A673 (cell line): Measurements from ENCODE around the gene MRPS2. TPM values are rescaled to one million over a fixed set of nuclear protein-coding genes. Genes with fewer than 3 reads are reported as not detected.
A peak's percentile ranks its signal among the peaks of the same experiment; 100 is the strongest.

Experiments used
- BruUV-seq: library from RNA; stranded (reverse); fragments of 400-500 nt; replicated peaks from 2 replicates; lab custom pipeline; 2021; lab: Mats Ljungman, UMichigan
- CTCF ChIA-PET: fragments of 300-600 bp; sonication (Branson Sonifier 250); formaldehyde crosslinking; loops from one replicate; lab custom pipeline; 2022; ENCODE audit warnings: antibody characterized with exemption; lab: Charles Lee
- POLR2A ChIA-PET: fragments of 300-600 bp; sonication (Branson Sonifier 250); formaldehyde crosslinking; loops from one replicate; lab custom pipeline; 2022; ENCODE audit warnings: antibody characterized with exemption; ENCODE audit not compliant: low non-redundant PET; lab: Charles Lee
- DNase-seq: peaks from one replicate; pipeline ENCODE4 v3.0.0-alpha.2; 2015; ENCODE audit warnings: low spot score
- H3K27ac ChIP-seq: fragments of 200-600 bp; sonication (generic); 2 replicates; pipeline ENCODE4 v1.5.1; 2016; ENCODE audit warnings: mixed run types, low read depth, mild to moderate bottlenecking, mixed read lengths, antibody characterized with exemption, low read length; ENCODE audit not compliant: poor library complexity, severe bottlenecking
- H3K27me3 ChIP-seq: fragments of 200-600 bp; sonication (generic); replicated peaks from 2 replicates; pipeline ENCODE4 v1.6.1; 2017; ENCODE audit warnings: mixed run types, low read depth, mild to moderate bottlenecking, mixed read lengths, antibody characterized with exemption, low read length; ENCODE audit not compliant: insufficient read depth, poor library complexity
- H3K36me3 ChIP-seq: fragments of 200-600 bp; sonication (generic); 2 replicates; pipeline ENCODE4 v1.6.1; 2016; ENCODE audit warnings: mixed run types, mild to moderate bottlenecking, mixed read lengths, antibody characterized with exemption, low read length; ENCODE audit not compliant: insufficient read depth, poor library complexity, severe bottlenecking
- H3K4me1 ChIP-seq: fragments of 200-600 bp; sonication (generic); 2 replicates; pipeline ENCODE4 v1.6.1; 2017; ENCODE audit warnings: mixed run types, mild to moderate bottlenecking, mixed read lengths, antibody characterized with exemption, low read length; ENCODE audit not compliant: insufficient read depth, poor library complexity, severe bottlenecking
- H3K4me3 ChIP-seq: fragments of 200-600 bp; sonication (generic); 2 replicates; pipeline ENCODE4 v1.5.1; 2016; ENCODE audit warnings: low read depth, mixed run types, mild to moderate bottlenecking, mixed read lengths, low read length; ENCODE audit not compliant: poor library complexity, severe bottlenecking
- H3K9me3 ChIP-seq: fragments of 200-600 bp; sonication (generic); 2 replicates; pipeline ENCODE4 v1.6.1; 2016; ENCODE audit warnings: mixed run types, low read depth, mild to moderate bottlenecking, mixed read lengths, antibody characterized with exemption, low read length; ENCODE audit not compliant: poor library complexity, severe bottlenecking
- EZH2 ChIP-seq: fragments of 200-600 bp; sonication (generic); IDR thresholded peaks from 2 replicates; pipeline ENCODE4 v1.6.1; 2017; ENCODE audit warnings: borderline replicate concordance, low read depth, mild to moderate bottlenecking, mixed read lengths, antibody characterized with exemption, low read length; ENCODE audit not compliant: poor library complexity, severe bottlenecking
- intact Hi-C: fragments of 100-400 bp; cut with micrococcal nuclease; formaldehyde crosslinking; loops from one replicate; pipeline ENCODE4 v1.10.0; 2022; ENCODE audit not compliant: unreplicated experiment
- total RNA-seq: library from RNA; stranded (reverse); gene quantifications from 2 replicates; pipeline ENCODE4 v1.2.3, GENCODE V29; 2021
- TF ChIP-seq, protein P1 (sequence below): fragments of 300-800, 200-600 bp; sonication (generic); conservative IDR thresholded peaks from 2 replicates; pipeline ENCODE4 v1.5.1; 2017; ENCODE audit warnings: low read depth, mild to moderate bottlenecking, antibody characterized with exemption, low read length, moderate library complexity, mixed read lengths

MRPS2 gene
- total RNA-seq, 1 experiment from 2014 or later: 88.8 TPM

DNA sequence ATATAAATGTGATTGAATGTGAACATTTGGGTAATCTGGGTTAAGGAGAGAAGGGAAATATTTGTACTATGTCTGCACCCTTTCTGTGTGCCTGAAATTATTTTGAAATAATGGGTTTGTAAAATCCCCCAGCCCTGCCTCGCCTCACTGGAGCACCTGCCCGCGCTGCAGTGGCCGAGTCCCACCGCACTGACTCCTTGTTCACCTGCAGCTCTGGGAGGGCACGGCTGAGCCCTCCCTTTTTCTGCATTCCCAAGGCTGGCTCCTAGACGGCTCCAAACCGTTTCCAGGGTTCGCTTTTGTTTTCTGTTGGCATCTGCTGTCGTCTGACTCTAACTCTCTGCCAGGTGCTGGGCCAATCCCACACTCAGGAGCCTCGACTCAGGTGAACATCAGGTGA, 38.5 kb upstream of the MRPS2 start:
- TF ChIP-seq, protein P1, sequence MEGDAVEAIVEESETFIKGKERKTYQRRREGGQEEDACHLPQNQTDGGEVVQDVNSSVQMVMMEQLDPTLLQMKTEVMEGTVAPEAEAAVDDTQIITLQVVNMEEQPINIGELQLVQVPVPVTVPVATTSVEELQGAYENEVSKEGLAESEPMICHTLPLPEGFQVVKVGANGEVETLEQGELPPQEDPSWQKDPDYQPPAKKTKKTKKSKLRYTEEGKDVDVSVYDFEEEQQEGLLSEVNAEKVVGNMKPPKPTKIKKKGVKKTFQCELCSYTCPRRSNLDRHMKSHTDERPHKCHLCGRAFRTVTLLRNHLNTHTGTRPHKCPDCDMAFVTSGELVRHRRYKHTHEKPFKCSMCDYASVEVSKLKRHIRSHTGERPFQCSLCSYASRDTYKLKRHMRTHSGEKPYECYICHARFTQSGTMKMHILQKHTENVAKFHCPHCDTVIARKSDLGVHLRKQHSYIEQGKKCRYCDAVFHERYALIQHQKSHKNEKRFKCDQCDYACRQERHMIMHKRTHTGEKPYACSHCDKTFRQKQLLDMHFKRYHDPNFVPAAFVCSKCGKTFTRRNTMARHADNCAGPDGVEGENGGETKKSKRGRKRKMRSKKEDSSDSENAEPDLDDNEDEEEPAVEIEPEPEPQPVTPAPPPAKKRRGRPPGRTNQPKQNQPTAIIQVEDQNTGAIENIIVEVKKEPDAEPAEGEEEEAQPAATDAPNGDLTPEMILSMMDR: no peak
- no peak for TF ChIP-seq EZH2
- Histone ChIP-seq H3K27ac (no peak overlapping the region), H3K27me3 (no peaks in the 10 kb centered on the region), H3K4me1 (no peaks in the 10 kb centered on the region), H3K36me3 (no peaks in the 10 kb centered on the region), H3K9me3 (no peaks in the 10 kb centered on the region), H3K4me3 (no peak overlapping the region)
- no TSS peak for BruUV-seq
- no peak for DNase-seq
- POLR2A ChIA-PET: no interaction called here
- CTCF ChIA-PET: no interaction called here
- intact Hi-C loops: no loop called here

DNA sequence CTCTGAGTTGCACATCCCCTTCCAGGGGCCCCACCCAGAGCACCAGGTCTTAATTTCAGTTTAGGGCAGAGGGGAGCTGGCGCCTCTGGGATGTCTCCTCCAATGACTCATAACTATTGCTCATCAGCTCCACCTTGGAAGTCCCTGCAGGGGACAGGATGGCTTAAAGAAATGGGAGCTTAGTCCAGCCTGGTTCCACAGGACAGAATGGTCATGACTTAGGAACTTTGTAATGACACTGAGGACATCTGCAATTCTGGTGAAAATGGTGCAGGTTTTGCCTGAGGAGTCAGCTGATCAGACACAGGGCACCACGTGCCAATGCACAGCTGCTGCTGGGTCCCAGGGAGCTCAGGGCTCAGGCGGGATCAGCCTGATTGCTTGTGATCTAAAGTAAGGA, 37.3 kb upstream of the MRPS2 start:
- no peaks in the 10 kb centered on the region for H3K27me3 ChIP-seq
- no peak overlapping the region for H3K27ac ChIP-seq
- H3K9me3 ChIP-seq: no peaks in the 10 kb centered on the region
- POLR2A ChIA-PET: no interaction called here
- CTCF ChIA-PET: no interaction called here
- peak; percentile 31 for DNase-seq
- BruUV-seq: no TSS peak
- intact Hi-C loops: no loop called here
- H3K4me3 ChIP-seq: no peak overlapping the region
- no peaks in the 10 kb centered on the region for H3K4me1 ChIP-seq
- no peak for TF ChIP-seq EZH2
- TF ChIP-seq, protein P1: no peak
- H3K36me3 ChIP-seq: no peaks in the 10 kb centered on the region

DNA sequence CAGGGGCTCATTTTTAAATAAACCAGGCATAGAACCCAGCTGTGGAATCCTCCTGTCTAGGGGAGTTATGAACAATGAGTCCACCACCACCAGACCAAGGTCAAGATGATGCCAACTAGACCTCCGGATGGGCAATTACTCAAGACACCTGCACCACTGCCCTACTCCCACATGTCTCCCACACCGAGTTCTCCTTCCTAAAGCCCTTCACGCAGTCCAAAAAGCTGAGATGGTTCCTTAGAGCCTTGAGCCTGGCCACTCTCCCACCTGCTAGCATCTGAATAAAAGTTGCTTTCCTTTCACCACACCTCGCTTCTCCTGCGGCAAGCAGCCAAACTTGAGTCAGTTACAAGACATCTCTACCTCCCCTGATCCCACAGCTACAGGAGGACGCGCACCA, 36.3 kb upstream of the MRPS2 start:
- CTCF ChIA-PET: no interaction called here
- intact Hi-C loops: no loop called here
- BruUV-seq: no TSS peak
- H3K4me3 ChIP-seq: no peak overlapping the region
- no peaks in the 10 kb centered on the region for H3K36me3 ChIP-seq
- DNase-seq: no peak
- no peaks in the 10 kb centered on the region for H3K9me3 ChIP-seq
- no peak for TF ChIP-seq EZH2
- TF ChIP-seq, protein P1: no peak
- H3K4me1 ChIP-seq: peaks cover 5% of the 10 kb centered on the region
- no peaks in the 10 kb centered on the region for H3K27me3 ChIP-seq
- H3K27ac ChIP-seq: no peak overlapping the region
- POLR2A ChIA-PET: no interaction called here
